ENCODE data around the gene WWC1. TPM values are rescaled to one million over a fixed set of nuclear protein-coding genes. Genes with fewer than 3 reads are reported as not detected.

The WWC1 gene
- total RNA-seq, 1 experiment from 2014 or later = 52.6 TPM

GRCh38 chr5:168268949-168269936 is 22.2 kb upstream of the WWC1 start:
- H3K9me2 ChIP-seq (ENCODE audit: insufficient read depth) = no peaks in the 10 kb centered on the region
- no peaks in the 10 kb centered on the region for H3K36me3 ChIP-seq (ENCODE audit: control insufficient read depth in 1 of 2, insufficient read depth in 2 of 2, low read length in 2 of 2)
- H2AFZ ChIP-seq (ENCODE audit: low read depth, low read length, poor library complexity, severe bottlenecking) = peak overlapping the region; percentile 83
- POLR2A ChIA-PET = no interaction called here
- H4K20me1 ChIP-seq (ENCODE audit: insufficient read depth) = no peaks in the 10 kb centered on the region
- DNase-seq (ENCODE audit: low read depth, low spot score) = peak; percentile 83
- CTCF ChIA-PET = interaction anchor here (0.6 to 2.0 kb wide), 5 partner anchors 13 to 217 kb away, joined by 3 to 17 read pairs (median 4); partner anchors contain the start of gene RARS1
- no peaks in the 10 kb centered on the region for H3K27me3 ChIP-seq (ENCODE audit: insufficient read depth, low read length)
- intact Hi-C loops (cut with micrococcal nuclease) = loop anchor here (1.0 to 5.0 kb wide), 5 partner anchors 153 to 1313 kb away; partner anchors contain the start of genes RARS1 and SPDL1
- H3K9me3 ChIP-seq (ENCODE audit: control insufficient read depth in 1 of 2, insufficient read depth in 1 of 2, low read depth in 1 of 2, low read length in 2 of 2) = no peaks in the 10 kb centered on the region
- peaks cover 12 to 19% of the 10 kb centered on the region in 2 experiments; a peak in 3 of 4 replicates for H3K4me1 ChIP-seq (ENCODE audit: control insufficient read depth in 1 of 2, insufficient read depth in 2 of 2, low read length in 2 of 2)
- RAD21 ChIA-PET (ENCODE audit: low non-redundant PET in 1 of 2, low total read pairs in 2 of 2, uncharacterized antibody in 2 of 2, unreplicated experiment in 2 of 2) = interaction anchor here (0.7 to 1.4 kb wide), 3 partner anchors 32 to 153 kb away, joined by 3 read pairs; no protein-coding TSS in a partner anchor
- H3K9ac ChIP-seq (ENCODE audit: low read length) = peak overlapping the region; percentile 15
- BruUV-seq (replicated peaks) = no TSS peak
- no peak overlapping the region for H3K27ac ChIP-seq (ENCODE audit: low read depth, low read length)
- H3K4me2 ChIP-seq (ENCODE audit: low read length) = peak overlapping the region; percentile 75
- ATAC-seq = peak; percentile 92
- no peaks in the 10 kb centered on the region for H3K79me2 ChIP-seq (ENCODE audit: insufficient read depth, low read length)
- peak overlapping the region; percentile 22 to 36 for H3K4me3 ChIP-seq (replicated peaks in 1 of 2; ENCODE audit: low read depth in 1 of 2, low read length in 2 of 2)
- TF ChIP-seq ZFX (IDR thresholded peaks at IDR 0.05) = no peak
- no peak for TF ChIP-seq EGR1 (IDR thresholded peaks at IDR 0.05; ENCODE audit: low read depth)
- TF ChIP-seq FOSL1 (IDR thresholded peaks at IDR 0.05; ENCODE audit: low read depth) = no peak
- TF ChIP-seq ZNF274 (IDR thresholded peaks at IDR 0.05; ENCODE audit: low read depth, low read length) = no peak
- TF ChIP-seq SRF (IDR thresholded peaks at IDR 0.05; ENCODE audit: low read depth) = no peak
- TF ChIP-seq, protein P1, sequence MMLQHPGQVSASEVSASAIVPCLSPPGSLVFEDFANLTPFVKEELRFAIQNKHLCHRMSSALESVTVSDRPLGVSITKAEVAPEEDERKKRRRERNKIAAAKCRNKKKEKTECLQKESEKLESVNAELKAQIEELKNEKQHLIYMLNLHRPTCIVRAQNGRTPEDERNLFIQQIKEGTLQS (IDR thresholded peaks at IDR 0.05) = no peak
- TF ChIP-seq, protein P2, sequence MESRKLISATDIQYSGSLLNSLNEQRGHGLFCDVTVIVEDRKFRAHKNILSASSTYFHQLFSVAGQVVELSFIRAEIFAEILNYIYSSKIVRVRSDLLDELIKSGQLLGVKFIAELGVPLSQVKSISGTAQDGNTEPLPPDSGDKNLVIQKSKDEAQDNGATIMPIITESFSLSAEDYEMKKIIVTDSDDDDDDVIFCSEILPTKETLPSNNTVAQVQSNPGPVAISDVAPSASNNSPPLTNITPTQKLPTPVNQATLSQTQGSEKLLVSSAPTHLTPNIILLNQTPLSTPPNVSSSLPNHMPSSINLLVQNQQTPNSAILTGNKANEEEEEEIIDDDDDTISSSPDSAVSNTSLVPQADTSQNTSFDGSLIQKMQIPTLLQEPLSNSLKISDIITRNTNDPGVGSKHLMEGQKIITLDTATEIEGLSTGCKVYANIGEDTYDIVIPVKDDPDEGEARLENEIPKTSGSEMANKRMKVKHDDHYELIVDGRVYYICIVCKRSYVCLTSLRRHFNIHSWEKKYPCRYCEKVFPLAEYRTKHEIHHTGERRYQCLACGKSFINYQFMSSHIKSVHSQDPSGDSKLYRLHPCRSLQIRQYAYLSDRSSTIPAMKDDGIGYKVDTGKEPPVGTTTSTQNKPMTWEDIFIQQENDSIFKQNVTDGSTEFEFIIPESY (IDR thresholded peaks at IDR 0.05; ENCODE audit: extremely low read depth, insufficient replicate concordance, low read length) = no peak
- TF ChIP-seq SIN3A (IDR thresholded peaks at IDR 0.05; ENCODE audit: low read depth) = no peak
- no peak for TF ChIP-seq EZH2phosphoT487 (IDR thresholded peaks at IDR 0.05; ENCODE audit: borderline replicate concordance)
- TF ChIP-seq, protein P3, sequence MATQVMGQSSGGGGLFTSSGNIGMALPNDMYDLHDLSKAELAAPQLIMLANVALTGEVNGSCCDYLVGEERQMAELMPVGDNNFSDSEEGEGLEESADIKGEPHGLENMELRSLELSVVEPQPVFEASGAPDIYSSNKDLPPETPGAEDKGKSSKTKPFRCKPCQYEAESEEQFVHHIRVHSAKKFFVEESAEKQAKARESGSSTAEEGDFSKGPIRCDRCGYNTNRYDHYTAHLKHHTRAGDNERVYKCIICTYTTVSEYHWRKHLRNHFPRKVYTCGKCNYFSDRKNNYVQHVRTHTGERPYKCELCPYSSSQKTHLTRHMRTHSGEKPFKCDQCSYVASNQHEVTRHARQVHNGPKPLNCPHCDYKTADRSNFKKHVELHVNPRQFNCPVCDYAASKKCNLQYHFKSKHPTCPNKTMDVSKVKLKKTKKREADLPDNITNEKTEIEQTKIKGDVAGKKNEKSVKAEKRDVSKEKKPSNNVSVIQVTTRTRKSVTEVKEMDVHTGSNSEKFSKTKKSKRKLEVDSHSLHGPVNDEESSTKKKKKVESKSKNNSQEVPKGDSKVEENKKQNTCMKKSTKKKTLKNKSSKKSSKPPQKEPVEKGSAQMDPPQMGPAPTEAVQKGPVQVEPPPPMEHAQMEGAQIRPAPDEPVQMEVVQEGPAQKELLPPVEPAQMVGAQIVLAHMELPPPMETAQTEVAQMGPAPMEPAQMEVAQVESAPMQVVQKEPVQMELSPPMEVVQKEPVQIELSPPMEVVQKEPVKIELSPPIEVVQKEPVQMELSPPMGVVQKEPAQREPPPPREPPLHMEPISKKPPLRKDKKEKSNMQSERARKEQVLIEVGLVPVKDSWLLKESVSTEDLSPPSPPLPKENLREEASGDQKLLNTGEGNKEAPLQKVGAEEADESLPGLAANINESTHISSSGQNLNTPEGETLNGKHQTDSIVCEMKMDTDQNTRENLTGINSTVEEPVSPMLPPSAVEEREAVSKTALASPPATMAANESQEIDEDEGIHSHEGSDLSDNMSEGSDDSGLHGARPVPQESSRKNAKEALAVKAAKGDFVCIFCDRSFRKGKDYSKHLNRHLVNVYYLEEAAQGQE (IDR thresholded peaks at IDR 0.05; ENCODE audit: low read depth) = no peak
- TF ChIP-seq TCF7L2 (IDR thresholded peaks at IDR 0.05; ENCODE audit: borderline replicate concordance, extremely low read depth, insufficient read depth, insufficient read length) = peak; percentile 83
- no peak for TF ChIP-seq CEBPB (IDR thresholded peaks at IDR 0.05; ENCODE audit: low read depth)
- TF ChIP-seq POLR2AphosphoS5 (IDR thresholded peaks at IDR 0.05; ENCODE audit: low read depth, low read length) = no peak
- TF ChIP-seq POLR2A (IDR thresholded peaks at IDR 0.05; ENCODE audit: borderline replicate concordance, extremely low read depth, insufficient read depth, insufficient read length) = no peak
- TF ChIP-seq, protein P4, sequence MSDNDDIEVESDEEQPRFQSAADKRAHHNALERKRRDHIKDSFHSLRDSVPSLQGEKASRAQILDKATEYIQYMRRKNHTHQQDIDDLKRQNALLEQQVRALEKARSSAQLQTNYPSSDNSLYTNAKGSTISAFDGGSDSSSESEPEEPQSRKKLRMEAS (IDR thresholded peaks at IDR 0.05) = no peak; the same call in 1 of the 2 replicates
- no peak for TF ChIP-seq CBX3 (IDR thresholded peaks at IDR 0.05; ENCODE audit: low read depth)
- no peak for TF ChIP-seq ELF1 (IDR thresholded peaks at IDR 0.05; ENCODE audit: borderline replicate concordance, low read depth)
- TF ChIP-seq JUND (IDR thresholded peaks at IDR 0.05) = no peak
- peak; percentile 38 for TF ChIP-seq YY1 (IDR thresholded peaks at IDR 0.05; ENCODE audit: extremely low read depth, insufficient replicate concordance, low read depth, low read length)
- peak; percentile 99 for TF ChIP-seq RAD21 (IDR thresholded peaks at IDR 0.05; ENCODE audit: low read depth)
